ENCODE measurements around the gene HK3.

The HK3 gene

GRCh38 chr5:176846335-176847140 lies 52.6 kb downstream of the HK3 start:
- no peak for DNase-seq

- DNase-seq: no peak
Measured at GRCh38 chr5:176845392-176845713, 53.8 kb downstream of the HK3 start.

GRCh38 chr5:176844706-176845391 lies 54.3 kb downstream of the HK3 start:
- no peak for DNase-seq

- no peak for DNase-seq
Measured at GRCh38 chr5:176844281-176844680, 54.9 kb downstream of the HK3 start.

- no peak for DNase-seq
Measured at GRCh38 chr5:176843673-176844072, 55.5 kb downstream of the HK3 start.

GRCh38 chr5:176837707-176838115 lies 61.4 kb downstream of the HK3 start:
- peak; percentile 66 for DNase-seq

- DNase-seq: no peak
Measured at GRCh38 chr5:176836811-176837706, 62.1 kb downstream of the HK3 start.

GRCh38 chr5:176835918-176836317 lies 63.2 kb downstream of the HK3 start:
- DNase-seq: no peak

- no peak for DNase-seq
Measured at GRCh38 chr5:176833286-176833685, 65.9 kb downstream of the HK3 start.

- no peak for DNase-seq
Measured at GRCh38 chr5:176832162-176832561, 67.0 kb downstream of the HK3 start.

GRCh38 chr5:176831425-176831824 lies 67.7 kb downstream of the HK3 start:
- DNase-seq: no peak

GRCh38 chr5:176830995-176831423 lies 68.1 kb downstream of the HK3 start:
- no peak for DNase-seq
